Liver (tissue), 3 donors: Measurements from ENCODE around the gene DAB1.

ENCODE experiments used
- FOXA1 ChIP-seq: IDR thresholded peaks from 2 replicates; pipeline ENCODE4 v1.6.1; 2016; ENCODE audit warnings: antibody characterized with exemption
- GABPA ChIP-seq, 2 donors: IDR thresholded peaks in 1 of 2; conservative IDR thresholded peaks in 1 of 2; 2 replicates each; pipeline ENCODE4 v1.6.1; 2016; ENCODE audit warnings: antibody characterized with exemption in 2 of 2, mild to moderate bottlenecking in 1 of 2, moderate library complexity in 1 of 2
- HNF4A ChIP-seq, 2 donors: conservative IDR thresholded peaks; 2 replicates each; pipeline ENCODE4 v1.6.1; 2016; ENCODE audit warnings: antibody characterized with exemption in 2 of 2, mild to moderate bottlenecking in 2 of 2
- JUND ChIP-seq, 2 donors: IDR thresholded peaks; 2 replicates each; pipeline ENCODE4 v1.6.1; 2016; ENCODE audit warnings: antibody characterized with exemption in 2 of 2
- YY1 ChIP-seq: IDR thresholded peaks from 2 replicates; pipeline ENCODE4 v1.6.1; 2016; ENCODE audit warnings: antibody characterized with exemption, mild to moderate bottlenecking
- TF ChIP-seq, protein P1 (sequence below): fragments of 150-350 bp; IDR thresholded peaks from 2 replicates; pipeline ENCODE4 v1.5.1; 2017; ENCODE audit warnings: improper control_type of control experiment, low read depth, low read length; ENCODE audit not compliant: missing input control
- TF ChIP-seq, protein P2 (sequence below): IDR thresholded peaks from 2 replicates; pipeline ENCODE4 v1.6.1; 2016; ENCODE audit warnings: antibody characterized with exemption
- TF ChIP-seq, protein P3 (sequence below): IDR thresholded peaks from 2 replicates; pipeline ENCODE4 v1.6.1; 2016; ENCODE audit warnings: antibody characterized with exemption
- donor health status: healthy.
- donor health status: healthy.

DNA sequence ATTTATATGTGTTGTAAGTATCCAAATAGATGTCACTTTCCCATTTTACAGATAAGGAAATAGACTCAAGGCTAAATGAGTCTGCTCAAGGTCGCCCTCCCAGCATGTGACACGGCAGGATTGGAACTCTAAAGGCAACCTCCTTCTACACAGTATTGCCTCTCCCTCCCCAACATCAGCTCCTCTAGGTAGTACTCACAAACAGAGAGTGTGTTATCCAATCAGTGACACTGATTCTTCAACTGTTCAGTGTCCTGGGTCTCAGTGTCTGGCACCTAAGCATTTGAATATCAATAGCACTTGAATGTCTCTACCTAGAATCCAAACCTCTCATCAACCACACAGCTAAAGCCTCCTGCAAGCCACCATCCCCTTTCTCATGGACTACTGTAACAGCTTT is 87.1 kb downstream of the DAB1 start:
- TF ChIP-seq FOXA1 (no peak), GABPA (IDR thresholded peaks at IDR 0.05 in 1 of 2, conservative IDR thresholded peaks at IDR 0.05 in 1 of 2) (no peak), YY1 (no peak), HNF4A (conservative IDR thresholded peaks at IDR 0.05) (no peak), JUND (IDR thresholded peaks at IDR 0.05) (no peak)
- TF ChIP-seq, protein P1, sequence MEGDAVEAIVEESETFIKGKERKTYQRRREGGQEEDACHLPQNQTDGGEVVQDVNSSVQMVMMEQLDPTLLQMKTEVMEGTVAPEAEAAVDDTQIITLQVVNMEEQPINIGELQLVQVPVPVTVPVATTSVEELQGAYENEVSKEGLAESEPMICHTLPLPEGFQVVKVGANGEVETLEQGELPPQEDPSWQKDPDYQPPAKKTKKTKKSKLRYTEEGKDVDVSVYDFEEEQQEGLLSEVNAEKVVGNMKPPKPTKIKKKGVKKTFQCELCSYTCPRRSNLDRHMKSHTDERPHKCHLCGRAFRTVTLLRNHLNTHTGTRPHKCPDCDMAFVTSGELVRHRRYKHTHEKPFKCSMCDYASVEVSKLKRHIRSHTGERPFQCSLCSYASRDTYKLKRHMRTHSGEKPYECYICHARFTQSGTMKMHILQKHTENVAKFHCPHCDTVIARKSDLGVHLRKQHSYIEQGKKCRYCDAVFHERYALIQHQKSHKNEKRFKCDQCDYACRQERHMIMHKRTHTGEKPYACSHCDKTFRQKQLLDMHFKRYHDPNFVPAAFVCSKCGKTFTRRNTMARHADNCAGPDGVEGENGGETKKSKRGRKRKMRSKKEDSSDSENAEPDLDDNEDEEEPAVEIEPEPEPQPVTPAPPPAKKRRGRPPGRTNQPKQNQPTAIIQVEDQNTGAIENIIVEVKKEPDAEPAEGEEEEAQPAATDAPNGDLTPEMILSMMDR, result no peak
- TF ChIP-seq, protein P2, sequence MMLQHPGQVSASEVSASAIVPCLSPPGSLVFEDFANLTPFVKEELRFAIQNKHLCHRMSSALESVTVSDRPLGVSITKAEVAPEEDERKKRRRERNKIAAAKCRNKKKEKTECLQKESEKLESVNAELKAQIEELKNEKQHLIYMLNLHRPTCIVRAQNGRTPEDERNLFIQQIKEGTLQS, result no peak
- TF ChIP-seq, protein P3, sequence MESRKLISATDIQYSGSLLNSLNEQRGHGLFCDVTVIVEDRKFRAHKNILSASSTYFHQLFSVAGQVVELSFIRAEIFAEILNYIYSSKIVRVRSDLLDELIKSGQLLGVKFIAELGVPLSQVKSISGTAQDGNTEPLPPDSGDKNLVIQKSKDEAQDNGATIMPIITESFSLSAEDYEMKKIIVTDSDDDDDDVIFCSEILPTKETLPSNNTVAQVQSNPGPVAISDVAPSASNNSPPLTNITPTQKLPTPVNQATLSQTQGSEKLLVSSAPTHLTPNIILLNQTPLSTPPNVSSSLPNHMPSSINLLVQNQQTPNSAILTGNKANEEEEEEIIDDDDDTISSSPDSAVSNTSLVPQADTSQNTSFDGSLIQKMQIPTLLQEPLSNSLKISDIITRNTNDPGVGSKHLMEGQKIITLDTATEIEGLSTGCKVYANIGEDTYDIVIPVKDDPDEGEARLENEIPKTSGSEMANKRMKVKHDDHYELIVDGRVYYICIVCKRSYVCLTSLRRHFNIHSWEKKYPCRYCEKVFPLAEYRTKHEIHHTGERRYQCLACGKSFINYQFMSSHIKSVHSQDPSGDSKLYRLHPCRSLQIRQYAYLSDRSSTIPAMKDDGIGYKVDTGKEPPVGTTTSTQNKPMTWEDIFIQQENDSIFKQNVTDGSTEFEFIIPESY, result no peak
